HepG2 (cell line): ENCODE measurements around the gene LAMA5.

Source experiments
- BRD4 ChIP-seq: sonication (generic); formaldehyde crosslinking; IDR thresholded peaks from 2 replicates; pipeline ENCODE4 v1.4.0; 2020; ENCODE audit warnings: missing genetic modification reagents
- CREB1 ChIP-seq, 2 experiments: fragments of 450-650 bp in 1 of 2; IDR thresholded peaks; 2 replicates each; pipeline ENCODE4 v1.6.1; 2016 to 2017; ENCODE audit warnings: control low read depth in 1 of 2, mild to moderate bottlenecking in 1 of 2, missing compliant biosample characterization in 1 of 2, missing genetic modification characterization in 1 of 2
- EHMT2 ChIP-seq: fragments of 200-600 bp; sonication (generic); IDR thresholded peaks from 2 replicates; pipeline ENCODE4 v1.7.0; 2017; ENCODE audit warnings: antibody characterized with exemption, low read depth, low read length, borderline replicate concordance
- RFX3 ChIP-seq: IDR thresholded peaks from 2 replicates; pipeline ENCODE4 v1.6.1; 2016; ENCODE audit warnings: missing biosample characterization, missing genetic modification reagents
- TBP ChIP-seq: sonication (generic); formaldehyde crosslinking; IDR thresholded peaks from 2 replicates; pipeline ENCODE4 v1.5.0; 2020; ENCODE audit warnings: missing genetic modification reagents
- ZNF512 ChIP-seq: sonication (generic); formaldehyde crosslinking; IDR thresholded peaks from 2 replicates; pipeline ENCODE4 v1.4.0; 2020; ENCODE audit warnings: mild to moderate bottlenecking, missing genetic modification reagents
- TF ChIP-seq, protein P1 (sequence below): IDR thresholded peaks from 2 replicates; pipeline ENCODE4 v1.6.1; 2016; ENCODE audit warnings: low read depth, borderline replicate concordance
- TF ChIP-seq, protein P2 (sequence below): sonication (generic); formaldehyde crosslinking; IDR thresholded peaks from 2 replicates; pipeline ENCODE4 v1.5.0; 2020; ENCODE audit warnings: mild to moderate bottlenecking, missing genetic modification reagents, moderate library complexity

DNA sequence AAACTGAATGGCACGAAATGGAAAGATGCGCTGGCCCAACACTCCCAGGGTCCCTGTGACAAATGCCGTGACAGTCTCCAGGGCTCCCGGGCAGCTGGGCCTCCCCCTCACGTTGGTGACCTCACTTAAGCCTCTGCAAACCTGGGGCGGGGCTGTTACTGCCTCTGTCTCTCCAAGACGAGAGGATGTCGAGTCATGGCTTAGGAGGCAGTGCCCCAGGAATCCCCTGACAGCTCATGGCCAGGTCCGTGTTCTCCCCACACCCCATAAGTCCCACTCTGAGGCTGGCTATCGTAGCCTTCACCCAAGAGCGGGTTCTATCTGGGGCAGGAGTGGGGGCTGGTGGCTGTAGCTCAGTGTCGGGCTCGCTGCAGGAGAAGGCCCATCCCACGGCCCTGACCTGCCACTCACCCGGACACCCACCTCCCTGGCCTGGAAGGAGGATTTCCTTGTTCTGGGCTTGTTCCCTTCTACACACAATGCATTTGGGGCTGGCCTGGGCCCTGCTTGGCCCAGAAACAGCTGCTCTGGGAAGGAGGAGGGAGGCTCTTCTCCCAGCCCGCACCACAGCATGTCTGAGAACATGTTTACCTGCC lies 14.2 kb upstream of the LAMA5 start:
- TF ChIP-seq ZNF512 (CRISPR knock-in tag) = no peak
- TF ChIP-seq, protein P1, sequence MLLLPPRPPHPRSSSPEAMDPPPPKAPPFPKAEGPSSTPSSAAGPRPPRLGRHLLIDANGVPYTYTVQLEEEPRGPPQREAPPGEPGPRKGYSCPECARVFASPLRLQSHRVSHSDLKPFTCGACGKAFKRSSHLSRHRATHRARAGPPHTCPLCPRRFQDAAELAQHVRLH (CRISPR knock-in tag) = no peak
- no peak for TF ChIP-seq TBP (CRISPR knock-in tag)
- no peak for TF ChIP-seq CREB1 (IDR thresholded peaks at IDR 0.05)
- no peak for TF ChIP-seq CREB1 (CRISPR knock-in tag; IDR thresholded peaks at IDR 0.05)
- TF ChIP-seq EHMT2 = no peak
- no peak for TF ChIP-seq RFX3 (CRISPR knock-in tag)
- TF ChIP-seq, protein P2, sequence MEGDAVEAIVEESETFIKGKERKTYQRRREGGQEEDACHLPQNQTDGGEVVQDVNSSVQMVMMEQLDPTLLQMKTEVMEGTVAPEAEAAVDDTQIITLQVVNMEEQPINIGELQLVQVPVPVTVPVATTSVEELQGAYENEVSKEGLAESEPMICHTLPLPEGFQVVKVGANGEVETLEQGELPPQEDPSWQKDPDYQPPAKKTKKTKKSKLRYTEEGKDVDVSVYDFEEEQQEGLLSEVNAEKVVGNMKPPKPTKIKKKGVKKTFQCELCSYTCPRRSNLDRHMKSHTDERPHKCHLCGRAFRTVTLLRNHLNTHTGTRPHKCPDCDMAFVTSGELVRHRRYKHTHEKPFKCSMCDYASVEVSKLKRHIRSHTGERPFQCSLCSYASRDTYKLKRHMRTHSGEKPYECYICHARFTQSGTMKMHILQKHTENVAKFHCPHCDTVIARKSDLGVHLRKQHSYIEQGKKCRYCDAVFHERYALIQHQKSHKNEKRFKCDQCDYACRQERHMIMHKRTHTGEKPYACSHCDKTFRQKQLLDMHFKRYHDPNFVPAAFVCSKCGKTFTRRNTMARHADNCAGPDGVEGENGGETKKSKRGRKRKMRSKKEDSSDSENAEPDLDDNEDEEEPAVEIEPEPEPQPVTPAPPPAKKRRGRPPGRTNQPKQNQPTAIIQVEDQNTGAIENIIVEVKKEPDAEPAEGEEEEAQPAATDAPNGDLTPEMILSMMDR = no peak
- no peak for TF ChIP-seq BRD4
